RWPE1 (cell line): ENCODE results near the gene C9orf78.

Experiments
- CTCF ChIA-PET: fragments of 350-600 bp; sonication (Branson Sonifier 250); formaldehyde crosslinking; extraction: SDS; loops from one replicate; lab custom pipeline; 2021; lab: Yijun Ruan, JAX
- POLR2A ChIA-PET: fragments of 400-600 bp; formaldehyde crosslinking; extraction: SDS; loops from one replicate; lab custom pipeline; 2020; ENCODE audit warnings: antibody characterized with exemption; ENCODE audit not compliant: low non-redundant PET; lab: Yijun Ruan, JAX
- DNase-seq: peaks from one replicate; pipeline ENCODE4 v3.0.0; 2012; ENCODE audit warnings: low spot score
- H3K27ac ChIP-seq: fragments of 450-650 bp; 2 replicates; pipeline ENCODE4 v1.5.1; 2017
- TF ChIP-seq, protein P1 (sequence below): fragments of 450-650 bp; conservative IDR thresholded peaks from 2 replicates; pipeline ENCODE4 v1.5.1; 2017; ENCODE audit warnings: low read depth, mild to moderate bottlenecking

C9orf78 gene

DNA sequence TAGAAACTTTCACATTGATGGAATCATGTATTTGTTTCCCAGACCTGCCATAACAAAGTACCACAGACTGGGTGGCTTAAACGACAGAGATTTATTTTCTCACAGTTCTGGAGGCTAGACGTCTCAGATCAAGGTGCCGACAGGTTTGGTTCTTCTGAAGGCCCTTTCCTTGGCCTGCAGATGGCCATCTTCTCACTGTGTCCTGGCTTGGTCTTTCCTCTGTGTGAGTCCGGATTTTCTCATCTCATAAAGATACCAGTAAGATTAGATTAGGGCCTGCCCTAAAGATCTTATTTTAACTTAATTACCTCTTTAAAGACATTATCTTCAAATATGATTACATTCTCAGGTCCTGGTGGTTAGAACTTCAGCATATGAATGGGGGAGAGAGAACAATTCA lies 6.0 kb upstream of the C9orf78 start:
- ChIA-PET CTCF (interaction anchor here (0.7 kb wide), 1 partner anchor 1068 kb away, joined by 3 read pairs; no protein-coding TSS in a partner anchor), POLR2A (interaction anchor here (0.7 kb wide), 1 partner anchor 19 kb away, joined by 9 read pairs; no protein-coding TSS in a partner anchor)
- DNase-seq: no peak
- TF ChIP-seq, protein P1, sequence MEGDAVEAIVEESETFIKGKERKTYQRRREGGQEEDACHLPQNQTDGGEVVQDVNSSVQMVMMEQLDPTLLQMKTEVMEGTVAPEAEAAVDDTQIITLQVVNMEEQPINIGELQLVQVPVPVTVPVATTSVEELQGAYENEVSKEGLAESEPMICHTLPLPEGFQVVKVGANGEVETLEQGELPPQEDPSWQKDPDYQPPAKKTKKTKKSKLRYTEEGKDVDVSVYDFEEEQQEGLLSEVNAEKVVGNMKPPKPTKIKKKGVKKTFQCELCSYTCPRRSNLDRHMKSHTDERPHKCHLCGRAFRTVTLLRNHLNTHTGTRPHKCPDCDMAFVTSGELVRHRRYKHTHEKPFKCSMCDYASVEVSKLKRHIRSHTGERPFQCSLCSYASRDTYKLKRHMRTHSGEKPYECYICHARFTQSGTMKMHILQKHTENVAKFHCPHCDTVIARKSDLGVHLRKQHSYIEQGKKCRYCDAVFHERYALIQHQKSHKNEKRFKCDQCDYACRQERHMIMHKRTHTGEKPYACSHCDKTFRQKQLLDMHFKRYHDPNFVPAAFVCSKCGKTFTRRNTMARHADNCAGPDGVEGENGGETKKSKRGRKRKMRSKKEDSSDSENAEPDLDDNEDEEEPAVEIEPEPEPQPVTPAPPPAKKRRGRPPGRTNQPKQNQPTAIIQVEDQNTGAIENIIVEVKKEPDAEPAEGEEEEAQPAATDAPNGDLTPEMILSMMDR: no peak
- no peak overlapping the region for H3K27ac ChIP-seq

DNA sequence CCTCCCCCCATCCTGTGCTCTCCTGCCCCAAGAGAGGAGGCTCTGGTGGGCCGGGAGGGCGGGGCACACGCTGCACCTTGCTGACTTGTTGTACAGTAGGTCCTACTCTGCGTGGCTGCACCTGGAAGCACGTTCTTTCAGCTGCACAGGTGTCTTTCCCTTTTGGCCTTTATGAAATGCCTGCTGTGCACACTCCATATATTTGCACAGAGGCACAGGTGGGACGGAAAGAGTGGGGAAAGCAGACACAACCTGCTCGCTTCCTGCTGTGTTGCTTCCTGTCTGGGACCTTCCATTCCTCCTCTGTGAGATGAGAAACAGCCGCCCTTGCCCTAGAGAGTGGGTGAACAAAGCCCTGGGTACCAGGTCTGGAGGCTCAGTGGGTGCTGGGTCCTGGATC lies 5.0 kb upstream of the C9orf78 start:
- TF ChIP-seq, protein P1: no peak
- ChIA-PET POLR2A (interaction anchor here (0.6 kb wide), 1 partner anchor 10 kb away, joined by 5 read pairs; no protein-coding TSS in a partner anchor), CTCF (interaction anchor here (0.6 kb wide), 1 partner anchor 211 kb away, joined by 4 read pairs; no protein-coding TSS in a partner anchor)
- H3K27ac ChIP-seq: no peak overlapping the region
- no peak for DNase-seq

DNA sequence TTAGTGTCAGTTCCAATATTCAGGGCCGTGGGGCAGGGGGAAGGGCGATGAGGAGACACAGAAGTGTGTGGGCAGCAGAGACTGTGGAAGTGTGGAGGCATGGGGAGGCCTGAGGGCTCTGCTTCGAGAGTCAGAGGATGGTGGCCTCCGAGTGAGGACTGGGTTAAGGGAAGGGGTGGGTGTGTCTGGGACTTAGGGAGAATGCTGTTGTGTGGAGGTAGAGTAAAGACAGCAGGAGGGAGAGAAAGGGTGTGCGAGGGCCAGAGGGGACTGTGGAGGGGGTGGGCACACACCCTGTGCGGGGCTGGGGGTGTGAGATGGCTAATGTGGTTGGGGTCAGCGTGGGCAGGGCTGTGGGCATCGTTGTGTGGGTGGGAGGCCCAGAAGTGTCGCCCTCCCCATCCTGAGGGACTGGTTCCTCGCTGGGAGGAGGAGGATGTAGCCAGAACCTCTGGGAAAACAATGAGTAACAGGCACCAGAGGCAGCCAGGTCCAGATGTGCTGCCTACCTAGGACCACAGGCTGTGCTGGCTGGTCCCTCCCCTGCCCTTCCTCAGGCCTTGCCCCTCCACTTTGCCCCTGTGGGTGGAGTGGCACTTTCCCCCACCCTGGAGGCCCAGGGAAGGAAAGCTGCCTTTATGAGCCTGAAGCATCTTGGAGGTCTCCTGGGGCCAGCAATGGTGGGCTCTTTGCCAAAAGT lies 4.4 kb upstream of the C9orf78 start:
- ChIA-PET POLR2A (interaction anchor here (0.6 to 1.2 kb wide), 3 partner anchors 9 to 47 kb away, joined by 3 to 5 read pairs (median 3); no protein-coding TSS in a partner anchor), CTCF (no interaction called here)
- H3K27ac ChIP-seq: no peak overlapping the region
- no peak for DNase-seq
- TF ChIP-seq, protein P1: no peak

DNA sequence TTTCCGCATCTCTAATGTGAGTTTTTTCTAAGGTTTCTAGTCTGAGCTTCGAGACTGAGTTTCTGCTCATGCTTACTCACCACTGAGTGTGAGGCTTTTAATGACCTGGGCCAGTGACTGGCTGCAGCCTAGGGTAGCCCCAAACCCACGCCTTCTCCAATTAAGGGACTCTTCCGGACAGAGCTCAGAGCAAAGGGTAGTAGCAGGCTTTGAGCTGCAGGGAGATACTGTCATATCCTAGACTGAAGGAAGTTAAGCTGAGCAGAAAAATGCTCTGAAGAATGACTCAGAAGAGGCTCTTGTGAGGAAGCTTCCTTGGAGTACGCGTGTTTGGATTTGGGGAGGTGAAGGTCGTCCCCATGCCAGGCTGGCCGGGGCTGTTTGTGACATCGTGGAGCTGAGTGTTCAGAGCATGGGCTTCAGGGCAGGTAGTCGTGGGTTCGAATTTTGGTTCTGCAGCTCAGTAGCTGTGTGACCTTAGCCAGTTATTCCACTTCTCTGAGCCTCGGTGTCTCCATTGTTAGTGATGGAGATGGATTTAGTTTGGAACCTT lies 3.7 kb upstream of the C9orf78 start:
- CTCF ChIA-PET: no interaction called here
- H3K27ac ChIP-seq: peak overlapping the region; percentile 14; the same call in 1 of the 2 replicates
- POLR2A ChIA-PET: interaction anchor here (1.2 kb wide), 1 partner anchor 14 kb away, joined by 3 read pairs; no protein-coding TSS in a partner anchor
- TF ChIP-seq, protein P1: no peak
- peak; percentile 84 for DNase-seq

DNA sequence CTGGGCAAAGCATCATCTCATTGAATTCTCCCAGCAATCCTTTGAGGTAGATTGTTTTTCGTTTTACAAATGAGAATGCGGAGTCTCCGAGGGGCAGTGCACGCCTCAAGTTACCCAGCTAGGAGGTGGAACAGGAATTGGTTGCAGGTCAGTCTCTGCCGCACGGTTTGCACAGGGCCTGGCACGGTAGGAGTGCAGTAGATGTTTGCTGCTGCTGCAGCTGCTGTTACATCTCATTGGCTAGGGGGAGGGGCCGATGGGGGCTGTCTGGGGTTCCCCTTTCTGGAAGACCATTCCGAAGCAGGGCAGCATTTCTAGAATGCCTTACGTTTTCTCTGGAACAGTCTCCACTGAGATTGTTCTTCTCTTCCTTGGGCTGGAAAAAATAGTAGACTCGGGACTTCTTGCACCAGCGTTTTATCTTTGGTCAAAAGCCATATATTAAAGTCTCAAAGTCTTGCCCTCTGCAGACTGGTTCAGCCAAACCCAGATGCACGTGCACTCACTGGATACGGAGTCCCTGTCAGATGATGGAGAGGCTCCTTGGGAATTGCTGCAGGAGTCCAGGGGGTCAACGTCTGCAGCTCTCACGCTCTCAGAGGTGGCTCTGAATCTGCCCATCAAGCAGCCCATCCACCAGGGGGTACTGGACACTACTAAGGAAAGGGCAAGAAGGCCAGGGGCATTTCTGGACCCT lies 1.4 kb upstream of the C9orf78 start:
- CTCF ChIA-PET: interaction anchor here (0.6 kb wide), 2 partner anchors 1163 to 1560 kb away, joined by 3 read pairs; partner anchors contain the start of gene SWI5
- H3K27ac ChIP-seq: no peak overlapping the region; the same call in 1 of the 2 replicates
- no peak for DNase-seq
- POLR2A ChIA-PET: no interaction called here
- TF ChIP-seq, protein P1: no peak

DNA sequence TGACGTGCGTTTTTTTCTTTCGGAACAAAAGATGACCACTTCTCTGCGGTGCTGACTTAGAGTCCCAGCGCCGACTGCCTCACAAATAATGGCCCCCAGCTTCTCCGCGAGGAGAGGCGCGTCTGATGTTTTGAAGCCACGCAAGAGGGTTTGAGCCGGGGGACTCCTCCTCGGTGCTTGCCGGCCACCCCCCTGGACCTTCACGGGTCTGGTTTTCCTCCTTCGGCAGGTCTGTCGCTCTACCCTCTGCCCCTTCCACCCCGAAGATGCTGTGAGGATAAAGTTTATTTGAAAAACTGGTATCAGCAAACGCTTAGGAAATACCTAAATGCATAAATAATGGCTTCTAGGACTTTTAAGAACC lies 767 bp upstream of the C9orf78 start:
- POLR2A ChIA-PET: no interaction called here
- DNase-seq: peak; percentile 42
- CTCF ChIA-PET: interaction anchor here (0.6 kb wide), 2 partner anchors 998 to 1560 kb away, joined by 3 read pairs; partner anchors contain the start of gene SWI5
- TF ChIP-seq, protein P1: no peak
- H3K27ac ChIP-seq: peak overlapping the region; percentile 73
